ENCODE measurements around the gene FASTK.

FASTK gene

DNA sequence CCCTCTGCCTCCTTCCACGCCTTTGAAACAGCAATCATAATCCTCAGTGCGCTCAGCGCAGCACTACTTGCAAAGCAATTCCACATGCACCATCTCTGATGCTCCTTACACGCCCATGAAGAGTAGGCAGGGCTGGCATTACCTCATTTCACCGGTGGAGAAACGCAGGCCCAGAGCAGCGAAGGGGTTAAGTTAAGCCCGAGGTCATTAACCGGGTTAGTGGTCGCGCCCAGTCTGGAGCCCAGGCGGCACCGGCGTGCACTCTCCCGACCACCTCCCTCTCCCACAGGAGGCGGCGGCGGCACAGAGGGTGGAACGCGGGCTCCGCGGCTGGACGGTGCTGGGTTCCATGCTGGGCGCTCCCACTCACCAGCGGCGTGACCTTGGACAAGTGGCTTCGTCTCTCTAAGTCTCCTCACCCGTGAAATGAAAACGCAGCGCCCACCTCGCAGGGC lies 515 bp downstream of the FASTK start:
- peak; percentile 35 for DNase-seq

GRCh38 chr7:151079199-151079910 lies 1.3 kb downstream of the FASTK start:
- DNase-seq = no peak

GRCh38 chr7:151078233-151079040 lies 2.2 kb downstream of the FASTK start:
- no peak for DNase-seq

DNA sequence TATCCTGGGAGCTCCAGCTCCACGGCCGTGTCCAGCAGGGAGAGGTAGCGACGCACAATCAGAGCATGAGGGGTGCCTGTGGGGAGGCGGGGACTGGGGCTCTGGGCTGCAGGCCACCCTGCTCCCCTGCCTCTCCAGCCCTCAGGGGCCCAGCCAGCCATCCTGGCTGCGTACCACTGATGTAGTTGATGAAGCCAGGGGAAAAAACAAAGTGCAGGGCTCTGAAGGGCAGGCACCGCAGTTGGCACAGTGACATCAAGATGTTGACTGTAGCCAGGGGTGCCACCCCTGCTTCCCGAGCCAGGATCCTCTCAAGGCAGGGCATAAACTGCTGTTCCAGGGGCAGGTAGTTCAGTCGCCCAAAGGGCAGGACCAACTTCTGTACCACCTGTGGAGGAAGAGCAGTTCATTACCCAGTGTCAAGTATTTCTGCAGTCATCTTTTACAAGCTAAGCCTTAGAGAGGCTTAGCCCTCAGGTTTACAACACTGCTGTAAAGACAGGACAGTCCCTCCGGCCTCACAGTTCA lies 2.8 kb downstream of the FASTK start:
- no peak for DNase-seq

- DNase-seq = no peak
These were observed 3.5 kb downstream of the FASTK start for GRCh38 chr7:151076863-151077704.

- no peak for DNase-seq
These were observed 4.6 kb downstream of the FASTK start for GRCh38 chr7:151075978-151076426.

DNA sequence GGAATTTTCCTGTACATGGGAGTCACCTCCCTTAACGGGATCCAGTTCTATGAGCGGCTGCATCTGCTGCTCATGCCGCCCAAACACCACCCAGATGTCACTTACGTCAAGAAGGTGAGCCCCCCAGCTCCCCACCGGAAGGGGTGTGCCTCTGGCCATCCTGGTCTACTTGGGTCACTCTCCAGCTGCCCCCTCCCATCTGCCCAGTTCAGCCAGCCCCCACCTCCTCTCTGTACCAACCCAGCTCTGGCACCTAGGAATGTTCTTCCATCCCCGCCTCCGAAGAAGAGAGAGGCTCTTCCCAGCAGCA lies 5.0 kb downstream of the FASTK start:
- DNase-seq = no peak

DNA sequence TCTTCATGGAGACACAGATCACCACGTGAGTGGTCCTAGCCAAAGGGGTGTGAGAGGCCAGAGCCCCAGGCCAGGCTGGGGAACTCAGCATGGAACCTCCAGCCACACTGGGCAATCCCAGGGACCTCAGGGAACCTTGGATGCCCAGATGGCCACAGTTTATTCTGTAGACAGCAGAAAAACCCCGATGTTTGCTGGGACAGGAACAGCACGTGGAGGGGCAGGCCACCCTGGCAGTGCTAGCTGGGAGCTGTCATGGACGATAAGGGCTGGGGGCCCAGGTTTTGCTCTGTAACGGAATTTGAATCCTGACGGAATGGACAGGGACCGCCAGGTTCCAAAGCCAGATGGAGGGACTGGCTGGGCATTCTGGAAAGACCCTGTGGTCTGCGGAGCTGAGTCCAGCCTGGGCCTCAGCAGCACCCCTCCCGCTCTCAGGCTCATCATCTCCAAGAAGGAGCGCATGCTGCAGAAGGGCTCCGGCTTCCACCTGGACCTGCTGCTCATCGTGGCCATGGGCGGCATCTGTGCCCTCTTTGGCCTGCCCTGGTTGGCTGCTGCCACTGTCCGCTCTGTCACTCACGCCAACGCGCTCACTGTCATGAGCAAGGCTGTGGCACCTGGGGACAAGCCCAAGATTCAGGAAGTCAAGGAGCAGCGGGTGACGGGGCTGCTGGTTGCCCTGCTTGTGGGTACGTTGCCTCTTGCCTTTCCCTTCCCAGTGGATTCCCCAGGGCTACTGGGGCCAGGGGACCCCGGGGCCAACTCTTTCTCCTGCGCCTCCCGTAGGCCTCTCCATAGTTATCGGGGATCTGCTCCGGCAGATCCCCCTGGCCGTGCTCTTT lies 5.6 kb downstream of the FASTK start:
- no peak for DNase-seq

- no peak for DNase-seq
These were observed 6.6 kb downstream of the FASTK start for GRCh38 chr7:151073990-151074389.

DNA sequence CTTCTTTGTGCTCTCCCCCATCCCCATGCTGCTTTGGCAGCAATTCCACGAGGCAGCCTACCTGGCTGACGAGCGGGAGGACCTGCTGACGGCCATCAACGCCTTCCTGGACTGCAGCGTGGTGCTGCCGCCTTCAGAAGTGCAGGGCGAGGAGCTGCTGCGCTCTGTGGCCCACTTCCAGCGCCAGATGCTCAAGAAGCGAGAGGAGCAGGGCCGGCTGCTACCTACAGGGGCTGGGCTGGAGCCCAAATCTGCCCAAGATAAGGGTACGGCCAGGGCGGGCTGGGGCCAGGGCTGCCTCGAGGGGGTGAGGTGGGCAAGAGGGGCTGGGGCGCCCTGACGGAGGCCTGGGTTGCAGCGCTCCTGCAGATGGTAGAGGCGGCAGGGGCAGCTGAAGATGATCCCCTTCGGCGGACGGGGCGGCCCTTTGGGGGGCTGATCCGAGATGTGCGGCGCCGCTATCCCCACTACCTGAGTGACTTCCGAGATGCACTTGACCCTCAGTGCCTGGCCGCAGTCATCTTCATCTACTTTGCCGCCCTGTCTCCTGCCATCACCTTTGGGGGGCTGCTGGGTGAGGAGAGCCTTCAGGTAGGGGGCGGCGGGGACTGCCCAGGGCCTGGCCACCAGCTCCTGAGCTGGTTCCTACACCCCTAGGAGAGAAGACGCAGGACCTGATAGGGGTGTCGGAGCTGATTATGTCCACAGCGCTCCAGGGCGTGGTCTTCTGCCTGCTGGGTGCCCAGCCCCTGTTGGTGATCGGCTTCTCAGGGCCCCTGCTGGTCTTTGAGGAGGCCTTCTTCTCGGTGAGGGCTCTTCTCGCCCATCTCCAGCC lies 9.4 kb downstream of the FASTK start:
- DNase-seq = no peak

- no peak for DNase-seq
These were observed 10.0 kb downstream of the FASTK start for GRCh38 chr7:151070574-151070960.

- DNase-seq = no peak
These were observed 10.6 kb downstream of the FASTK start for GRCh38 chr7:151069841-151070573.

DNA sequence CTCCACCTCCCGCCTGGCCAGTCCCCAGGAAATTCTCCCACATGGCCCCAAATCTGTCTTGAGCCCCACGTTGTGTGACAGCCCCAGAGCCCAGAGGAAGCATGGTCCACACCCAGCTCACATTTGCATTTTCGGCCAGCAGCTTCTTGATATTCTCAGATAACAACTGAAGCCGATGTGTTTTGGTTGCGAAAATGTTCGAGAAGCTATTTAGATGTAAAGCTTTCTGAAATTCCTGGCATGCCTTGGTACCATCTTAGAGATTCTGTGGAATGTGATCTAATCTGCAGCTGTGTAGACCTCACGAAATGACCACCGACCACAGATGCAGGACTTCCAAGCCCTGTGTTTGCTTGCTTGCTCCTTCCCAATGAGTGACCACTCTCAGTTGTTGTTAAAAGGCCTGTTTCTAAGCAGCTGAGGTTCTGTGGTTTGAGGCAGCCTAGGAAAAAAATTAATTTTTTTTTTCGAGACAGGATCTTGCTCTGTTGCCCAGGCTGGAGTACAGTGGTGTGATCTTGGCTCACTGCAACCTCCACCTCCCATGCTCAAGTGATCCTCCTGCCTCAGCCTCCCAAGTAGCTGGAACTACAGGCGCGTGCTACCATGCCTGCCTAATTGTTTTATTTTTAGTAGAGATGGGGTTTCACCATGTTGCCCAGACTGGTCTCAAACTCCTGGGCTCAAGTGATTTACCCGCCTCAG lies 12.4 kb downstream of the FASTK start:
- DNase-seq = no peak

- no peak for DNase-seq
These were observed 14.2 kb downstream of the FASTK start for GRCh38 chr7:151066273-151066974.

DNA sequence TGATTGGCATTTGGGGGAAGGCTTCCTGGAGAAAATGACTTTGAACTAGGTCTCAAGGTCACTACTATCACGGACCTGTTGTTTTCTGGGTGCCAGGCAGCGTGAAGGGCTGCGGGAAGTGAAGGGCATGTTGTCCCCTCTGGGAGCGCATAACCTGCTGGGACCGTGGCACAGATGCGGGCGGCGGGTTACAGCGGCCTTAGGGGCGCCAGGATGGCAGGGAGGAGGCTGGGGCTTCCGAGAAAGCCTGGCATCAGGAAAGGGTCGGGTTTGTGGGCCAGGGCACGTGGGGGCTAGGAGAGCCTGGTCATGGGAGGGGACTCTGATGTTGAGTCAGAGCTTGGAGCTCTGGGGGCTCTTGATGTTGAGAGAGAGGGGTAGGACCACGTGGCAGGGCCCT lies 15.1 kb downstream of the FASTK start:
- no peak for DNase-seq

DNA sequence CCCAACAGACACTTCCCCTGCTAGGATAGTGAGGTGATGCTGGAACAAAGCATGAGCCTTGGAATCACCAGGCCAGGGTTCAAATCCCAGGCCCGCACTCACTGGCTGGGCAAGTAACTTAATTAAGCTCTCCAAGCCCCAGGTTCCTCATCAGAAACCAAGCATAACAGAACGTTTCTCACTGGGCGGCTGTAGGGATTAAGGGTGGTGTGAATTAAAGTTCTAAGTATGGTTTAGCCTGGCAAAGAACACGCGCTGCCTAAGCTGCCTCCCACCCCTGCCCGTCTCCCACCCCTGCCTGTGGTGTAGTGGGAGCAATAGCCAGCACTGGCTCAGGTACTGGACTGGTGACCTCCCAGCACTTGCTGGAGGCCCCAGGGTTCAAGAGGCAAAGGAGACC lies 15.6 kb downstream of the FASTK start:
- DNase-seq = no peak

DNA sequence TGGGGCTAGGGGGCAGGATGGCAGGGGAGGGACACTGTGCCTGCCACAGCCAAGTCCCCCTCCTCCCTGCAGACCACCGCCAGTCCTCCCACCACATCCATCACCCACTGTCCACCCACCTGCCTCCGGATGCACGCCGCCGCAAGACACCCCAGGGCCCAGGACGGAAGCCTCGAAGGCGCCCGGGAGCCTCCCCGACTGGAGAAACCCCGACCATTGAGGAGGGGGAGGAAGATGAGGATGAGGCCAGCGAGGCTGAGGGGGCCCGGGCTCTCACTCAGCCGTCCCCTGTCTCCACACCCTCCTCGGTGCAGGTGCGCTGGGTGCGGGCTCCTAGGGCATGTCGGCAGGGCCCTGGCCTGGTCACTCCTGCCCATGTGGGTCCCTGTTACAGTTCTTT lies 16.2 kb downstream of the FASTK start:
- DNase-seq = no peak

DNA sequence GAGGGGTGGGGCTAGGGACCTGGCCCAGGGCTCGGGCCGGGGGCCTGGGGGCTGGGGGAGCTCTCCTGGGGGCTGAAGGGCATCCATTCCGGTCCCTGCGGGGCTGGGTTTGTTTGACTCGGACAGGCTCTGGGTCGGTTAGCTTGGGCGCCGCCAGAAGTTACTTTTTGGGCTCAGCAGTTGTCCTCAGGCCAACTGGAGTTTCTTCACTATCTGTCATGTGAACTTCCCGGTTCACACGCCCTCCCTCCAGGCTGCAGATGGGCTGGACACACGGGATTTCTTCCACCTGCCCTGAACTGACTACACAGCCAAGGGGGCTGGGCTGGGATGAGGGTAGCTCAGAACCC lies 17.4 kb downstream of the FASTK start:
- DNase-seq = no peak

- no peak for DNase-seq
These were observed 18.0 kb downstream of the FASTK start for GRCh38 chr7:151062399-151063211.

All from OCI-M1 (cell line).